Endothelial cell of umbilical vein (primary cell): Measurements from ENCODE around the gene INPP5B. TPM values are rescaled to one million over a fixed set of nuclear protein-coding genes. Genes with fewer than 3 reads are reported as not detected.

Experiments used
- BruUV-seq: library from RNA; stranded (reverse); fragments of 400-500 nt; replicated peaks from 2 replicates; lab custom pipeline; 2021; lab: Mats Ljungman, UMichigan
- CTCF ChIA-PET: fragments of 300-600, 350-600 bp; sonication (Branson Sonifier 250); formaldehyde crosslinking; loops from one replicate; lab custom pipeline; 2021; ENCODE audit warnings: antibody characterized with exemption, inconsistent platforms; lab: Charles Lee
- POLR2A ChIA-PET: fragments of 300-600, 350-600 bp; sonication (Branson Sonifier 250); formaldehyde crosslinking; loops from one replicate; lab custom pipeline; 2021; ENCODE audit warnings: antibody characterized with exemption, inconsistent platforms; lab: Charles Lee
- DNase-seq: peaks from one replicate; pipeline ENCODE4 v3.0.0-alpha.2; 2011; ENCODE audit warnings: low read depth, low spot score
- FAIRE-seq: peaks from 2 replicates; lab custom pipeline; 2011; peaks lifted over from hg19 to GRCh38; lab: Jason Lieb, UNC
- H2AFZ ChIP-seq: 2 replicates; pipeline ENCODE4 v1.6.0; 2012; ENCODE audit warnings: low read depth, low read length, control low read depth, inconsistent platforms
- H3K27ac ChIP-seq: 2 replicates; pipeline ENCODE4 v1.5.1; 2011; ENCODE audit warnings: low read depth, mild to moderate bottlenecking, control low read depth, low read length, moderate library complexity; ENCODE audit not compliant: insufficient read depth
- H3K27me3 ChIP-seq, 2 experiments: 2 replicates each; pipeline versions ENCODE4 v1.6.0 to v1.6.1; 2011; ENCODE audit warnings: low read length in 2 of 2, mixed read lengths in 1 of 2; ENCODE audit not compliant: control insufficient read depth in 2 of 2, insufficient read depth in 2 of 2
- H3K36me3 ChIP-seq, 2 experiments: 2 replicates in 1 of 2; 3 replicates in 1 of 2; pipeline ENCODE4 v1.5.1; 2011; ENCODE audit warnings: low read length in 2 of 2, mild to moderate bottlenecking in 1 of 2, moderate library complexity in 1 of 2; ENCODE audit not compliant: control insufficient read depth in 2 of 2, insufficient read depth in 2 of 2; ENCODE audit errors: extremely low read depth in 1 of 2
- H3K4me1 ChIP-seq: 3 replicates; pipeline ENCODE4 v1.5.1; 2011; ENCODE audit warnings: mild to moderate bottlenecking, low read length; ENCODE audit not compliant: control insufficient read depth, insufficient read depth; ENCODE audit errors: extremely low read depth
- H3K4me2 ChIP-seq: 2 replicates; pipeline ENCODE4 v1.6.1; 2011; ENCODE audit warnings: low read length, control low read depth, mixed read lengths; ENCODE audit not compliant: insufficient read depth
- H3K4me3 ChIP-seq, 3 experiments: fragments of 200-600 bp in 1 of 3; sonication (generic), shearing (Covaris generic) in 1 of 3; replicated peaks in 1 of 3; 2 replicates each; pipeline ENCODE4 v1.5.1; 2011 to 2016; ENCODE audit warnings: control low read depth in 3 of 3, low read length in 3 of 3, mild to moderate bottlenecking in 2 of 3, inconsistent platforms in 1 of 3, low read depth in 1 of 3, moderate library complexity in 1 of 3; ENCODE audit not compliant: insufficient read depth in 1 of 3
- H3K79me2 ChIP-seq: 2 replicates; pipeline ENCODE4 v1.6.0; 2012; ENCODE audit warnings: low read length, inconsistent platforms; ENCODE audit not compliant: control insufficient read depth, insufficient read depth
- H3K9ac ChIP-seq: replicated peaks from 2 replicates; pipeline ENCODE3; 2011; ENCODE audit warnings: low read length, control low read depth; ENCODE audit not compliant: insufficient read depth; ENCODE audit errors: extremely low read depth
- H3K9me1 ChIP-seq: replicated peaks from 3 replicates; pipeline ENCODE4 v1.6.0; 2011; ENCODE audit warnings: mild to moderate bottlenecking, low read length; ENCODE audit not compliant: control insufficient read depth, insufficient read depth; ENCODE audit errors: extremely low read depth
- H3K9me3 ChIP-seq: replicated peaks from 2 replicates; pipeline ENCODE4 v1.5.1; 2012; ENCODE audit warnings: low read length, inconsistent platforms; ENCODE audit not compliant: control insufficient read depth, insufficient read depth
- H4K20me1 ChIP-seq: replicated peaks from 2 replicates; pipeline ENCODE3; 2011; ENCODE audit warnings: mild to moderate bottlenecking, low read length; ENCODE audit not compliant: control insufficient read depth, insufficient read depth; ENCODE audit errors: extremely low read depth
- CTCF ChIP-seq, 2 donors: IDR thresholded peaks; 1 replicate in 1 of 2; 2 replicates in 1 of 2; pipeline ENCODE4 v1.5.1; 2011; ENCODE audit warnings: low read length in 2 of 2, mild to moderate bottlenecking in 2 of 2, moderate library complexity in 2 of 2, control low read depth in 1 of 2, inconsistent platforms in 1 of 2, low read depth in 1 of 2; ENCODE audit not compliant: insufficient read depth in 1 of 2; ENCODE audit errors: extremely low read depth in 1 of 2
- EZH2 ChIP-seq: IDR thresholded peaks from 2 replicates; pipeline ENCODE4 v1.6.1; 2012; ENCODE audit warnings: borderline replicate concordance, low read depth, mild to moderate bottlenecking, moderate library complexity, low read length, inconsistent platforms; ENCODE audit not compliant: severe bottlenecking
- FOS ChIP-seq: IDR thresholded peaks from 2 replicates; pipeline ENCODE4 v1.6.1; 2011; ENCODE audit warnings: mild to moderate bottlenecking, low read length, moderate library complexity, borderline replicate concordance; ENCODE audit not compliant: insufficient read depth
- GATA2 ChIP-seq: IDR thresholded peaks from 2 replicates; pipeline ENCODE4 v1.7.0; 2011; ENCODE audit warnings: low read depth, mild to moderate bottlenecking, moderate library complexity, mixed read lengths, low read length; ENCODE audit not compliant: insufficient read length, insufficient read depth
- JUN ChIP-seq: IDR thresholded peaks from 2 replicates; pipeline ENCODE4 v1.6.1; 2011; ENCODE audit warnings: borderline replicate concordance, low read depth; ENCODE audit not compliant: insufficient read length, insufficient read depth
- MAX ChIP-seq: IDR thresholded peaks from 2 replicates; pipeline ENCODE4 v1.6.1; 2011; ENCODE audit not compliant: insufficient read depth, insufficient read length
- MYC ChIP-seq: IDR thresholded peaks from one replicate; pipeline ENCODE4 v1.6.1; 2011; ENCODE audit warnings: mild to moderate bottlenecking, low read depth, low read length
- POLR2A ChIP-seq: IDR thresholded peaks from 2 replicates; pipeline ENCODE4 v1.6.1; 2012; ENCODE audit warnings: low read depth, mild to moderate bottlenecking, control low read depth, low read length
- POLR2AphosphoS5 ChIP-seq: IDR thresholded peaks from 2 replicates; pipeline ENCODE4 v1.6.1; 2012; ENCODE audit warnings: low read depth, mild to moderate bottlenecking, control low read depth, low read length, moderate library complexity; ENCODE audit not compliant: insufficient read depth
- dilution Hi-C: fragments of 300-500 bp; cut with MboI; formaldehyde crosslinking; loops from one replicate; pipeline ENCODE4 v1.15.0; 2019; ENCODE audit warnings: low sequenced_read_pairs; ENCODE audit not compliant: extremely low pct_ligation_motif_present
- intact Hi-C: fragments of 100-400 bp; cut with micrococcal nuclease; formaldehyde crosslinking; loops from one replicate; pipeline ENCODE4 v1.10.0; 2022
- polyA plus RNA-seq, 4 experiments: library from polyadenylated mRNA; depleted of rRNA in 3 of 4; stranded (reverse) in 3 of 4; unstranded in 1 of 4; fragments of >200 nt; gene quantifications; 2 replicates each; pipeline versions ENCODE4 v1.2.1 to v1.2.3, GENCODE V29; 2011 to 2012; ENCODE audit warnings: missing spikeins in 1 of 4
- total RNA-seq: library from RNA; stranded (reverse); gene quantifications from 2 replicates; pipeline ENCODE4 v1.2.3, GENCODE V29; 2021

The INPP5B gene
- total and polyA plus RNA-seq, 2 donors (not counting 3 experiments of a cell fraction or from before 2014, with no cell fraction given): 7.4 to 14.7 TPM

GRCh38 chr1:37868466-37868865 lies 78.4 kb downstream of the INPP5B start:
- ChIA-PET CTCF (no interaction called here), POLR2A (no interaction called here)
- Histone ChIP-seq H2AFZ (no peak overlapping the region), H3K9ac (no peak overlapping the region), H3K4me1 (no peaks in the 10 kb centered on the region), H3K27me3 (no peaks in the 10 kb centered on the region), H3K27ac (no peak overlapping the region), H3K79me2 (no peaks in the 10 kb centered on the region), H3K4me2 (no peak overlapping the region), H3K36me3 (peaks cover 0 to 10% of the 10 kb centered on the region in 2 experiments), H4K20me1 (no peaks in the 10 kb centered on the region), H3K9me1 (no peaks in the 10 kb centered on the region), H3K4me3 (no peak overlapping the region), H3K9me3 (no peaks in the 10 kb centered on the region)
- FAIRE-seq (no peak), DNase-seq (no peak)
- TF ChIP-seq MYC (no peak), GATA2 (no peak), POLR2A (no peak), MAX (no peak), CTCF (IDR thresholded peaks at IDR 0.05; ENCODE audit: extremely low read depth in 1 of 2, insufficient read depth in 1 of 2, low read depth in 1 of 2, low read length in 2 of 2) (no peak), POLR2AphosphoS5 (no peak), FOS (no peak), EZH2 (no peak), JUN (no peak)
- intact Hi-C loops (loop anchor here (10.0 kb wide), 1 partner anchor 394 kb away; the partner anchor contains the start of gene ZC3H12A), dilution Hi-C loops (no loop called here)
- BruUV-seq: no TSS peak
